ENCODE measurements around the gene SMG6. TPM values are rescaled to one million over a fixed set of nuclear protein-coding genes. Genes with fewer than 3 reads are reported as not detected.

SMG6 gene
- total and polyA plus RNA-seq, 2 of the 13 experiments (the other 11 are each of a cell fraction or from before 2014, with no cell fraction given) = 4.6 to 14.6 TPM

GRCh38 chr17:2027528-2028233, 275.9 kb downstream of the SMG6 start:
- in situ Hi-C loops (cut with HindIII; ENCODE audit: extremely low pct_ligation_motif_present, low pct_unique_long_range_greater_than_20kb) = loop anchor here (5.0 to 25.0 kb wide), 2 partner anchors 120 to 315 kb away; partner anchors contain the start of genes TLCD2 and WDR81
- no peaks in the 10 kb centered on the region for H3K9me3 ChIP-seq (ENCODE audit: low read length)
- H3K27me3 ChIP-seq (ENCODE audit: control insufficient read depth in 1 of 2, insufficient read depth in 2 of 2, low read length in 2 of 2) = peaks cover 9 to 44% of the 10 kb centered on the region in 2 experiments
- no peak for ATAC-seq
- H4K20me1 ChIP-seq (ENCODE audit: insufficient read depth, low read length) = peaks cover 4% of the 10 kb centered on the region
- DNase-seq (ENCODE audit: low spot score) = no peak
- 20% methylated on average over 11 of the region's 11 CpGs for WGBS (ENCODE audit: low lambda C conversion rate)
- H3K4me3 ChIP-seq (replicated peaks in 1 of 3; ENCODE audit: insufficient read depth in 1 of 3, low read depth in 2 of 3, low read length in 3 of 3) = no peak overlapping the region
- TF ChIP-seq ZNF136 (CRISPR knock-in tag; IDR thresholded peaks at IDR 0.05; ENCODE audit: low read depth) (no peak), PRDM4 (CRISPR knock-in tag; IDR thresholded peaks at IDR 0.05; ENCODE audit: borderline replicate concordance) (no peak), ZSCAN9 (CRISPR knock-in tag; IDR thresholded peaks at IDR 0.05; ENCODE audit: borderline replicate concordance) (no peak), PRMT3 (CRISPR knock-in tag; IDR thresholded peaks at IDR 0.05; ENCODE audit: borderline replicate concordance, low read depth) (no peak), KDM1A (CRISPR knock-in tag; IDR thresholded peaks at IDR 0.05) (no peak), ZNF512 (CRISPR knock-in tag; IDR thresholded peaks at IDR 0.05) (no peak), ZBTB8A (CRISPR knock-in tag; IDR thresholded peaks at IDR 0.05; ENCODE audit: borderline replicate concordance, low read depth) (no peak), NONO (IDR thresholded peaks at IDR 0.05) (no peak), NONO (CRISPR knock-in tag; conservative IDR thresholded peaks at IDR 0.05) (no peak), ASH2L (IDR thresholded peaks at IDR 0.05; ENCODE audit: insufficient read length, low read depth, low read length) (no peak), U2AF2 (IDR thresholded peaks at IDR 0.05; ENCODE audit: low read depth, low read length) (no peak), NR2C2 (CRISPR knock-in tag; IDR thresholded peaks at IDR 0.05; ENCODE audit: borderline replicate concordance) (no peak), KDM6A (CRISPR knock-in tag; IDR thresholded peaks at IDR 0.05; ENCODE audit: low read depth) (no peak), MTF2 (CRISPR knock-in tag; IDR thresholded peaks at IDR 0.05; ENCODE audit: borderline replicate concordance) (no peak), ZNF558 (CRISPR knock-in tag; IDR thresholded peaks at IDR 0.05; ENCODE audit: borderline replicate concordance) (no peak), CREB1 (IDR thresholded peaks at IDR 0.05) (no peak), CREB1 (CRISPR knock-in tag; IDR thresholded peaks at IDR 0.05) (no peak), ZNF501 (CRISPR knock-in tag; IDR thresholded peaks at IDR 0.05) (no peak)
- ChIA-PET CTCF (ENCODE audit: low intra/inter-chr PET ratio, low total read pairs) (no interaction called here), POLR2A (no interaction called here)
- H3K4me2 ChIP-seq (ENCODE audit: low read depth, low read length) = no peak overlapping the region
- intact Hi-C loops (cut with micrococcal nuclease; ENCODE audit: unreplicated experiment) = loop anchor here (10.0 kb wide), 2 partner anchors 53 to 143 kb away; no protein-coding TSS in a partner anchor
- H3K4me1 ChIP-seq (ENCODE audit: insufficient read depth, low read length) = peaks cover 44% of the 10 kb centered on the region
- FAIRE-seq = no peak
- H2AFZ ChIP-seq (ENCODE audit: low read length) = no peak overlapping the region
- no TSS peak for BruUV-seq (replicated peaks)
- no peak overlapping the region for H3K27ac ChIP-seq (ENCODE audit: extremely low read length, insufficient read depth, low read length)
- peaks cover 6% of the 10 kb centered on the region for H3K79me2 ChIP-seq (ENCODE audit: insufficient read depth, low read length)
- H3K36me3 ChIP-seq (replicated peaks in 1 of 2; ENCODE audit: control insufficient read depth in 1 of 2, insufficient read depth in 2 of 2, low read length in 2 of 2) = no peaks in the 10 kb centered on the region
- H3K9ac ChIP-seq (ENCODE audit: insufficient read depth, low read depth, low read length) = no peak overlapping the region

All from HepG2 (cell line).